Kidney (tissue), 14 donors: Measurements from ENCODE around the gene ERBB4. TPM values are rescaled to one million over a fixed set of nuclear protein-coding genes. Genes with fewer than 3 reads are reported as not detected.

Experiments
- DNase-seq, 5 donors: peaks; one replicate each; pipeline ENCODE4 v3.0.0-alpha.2; 2013 to 2020
- FAIRE-seq: peaks from 2 replicates; lab custom pipeline; 2012; peaks lifted over from hg19 to GRCh38; lab: Jason Lieb, UNC
- H3K27ac ChIP-seq, 2 donors: one replicate each; pipeline ENCODE4 v1.7.0; 2013; ENCODE audit warnings: low read depth in 2 of 2, low read length in 2 of 2, inconsistent platforms in 1 of 2
- H3K27me3 ChIP-seq: one replicate; pipeline ENCODE4 v1.7.1; 2013; ENCODE audit warnings: low read length, inconsistent platforms; ENCODE audit not compliant: control insufficient read depth, insufficient read depth
- H3K36me3 ChIP-seq, 3 donors: one replicate each; pipeline versions ENCODE4 v1.7.0 to v1.7.1; 2013; ENCODE audit warnings: low read length in 3 of 3, control low read depth in 1 of 3, inconsistent platforms in 1 of 3; ENCODE audit not compliant: insufficient read depth in 3 of 3, control insufficient read depth in 2 of 3
- H3K4me1 ChIP-seq, 3 donors: one replicate each; pipeline versions ENCODE4 v1.7.0 to v1.7.1; 2013; ENCODE audit warnings: low read length in 3 of 3, inconsistent platforms in 1 of 3, low read depth in 1 of 3; ENCODE audit not compliant: control insufficient read depth in 2 of 3, insufficient read depth in 2 of 3
- H3K4me3 ChIP-seq, 3 donors: one replicate each; pipeline versions ENCODE4 v1.7.0 to v1.8.1; 2013; ENCODE audit warnings: low read length in 3 of 3, control low read depth in 1 of 3, inconsistent platforms in 1 of 3
- H3K9ac ChIP-seq, 3 donors: one replicate each; pipeline versions ENCODE4 v1.7.0 to v1.7.1; 2013; ENCODE audit warnings: low read length in 3 of 3, control low read depth in 1 of 3, inconsistent platforms in 1 of 3
- H3K9me3 ChIP-seq, 3 donors: one replicate each; pipeline versions ENCODE4 v1.7.0 to v1.7.1; 2013; ENCODE audit warnings: low read length in 3 of 3, control low read depth in 1 of 3, inconsistent platforms in 1 of 3; ENCODE audit not compliant: control insufficient read depth in 2 of 3, insufficient read depth in 1 of 3
- CTCF ChIP-seq: IDR thresholded peaks from 3 replicates; pipeline ENCODE4 v1.5.1; 2012; ENCODE audit warnings: mild to moderate bottlenecking, moderate library complexity, borderline replicate concordance; ENCODE audit not compliant: insufficient read depth; ENCODE audit errors: extremely low read depth
- intact Hi-C: fragments of 100-400 bp; cut with DNase I; formaldehyde crosslinking; loops from one replicate; pipeline ENCODE4 v1.11.1; 2022
- polyA plus RNA-seq: library from polyadenylated mRNA; stranded (reverse); fragments of 350-450 nt; fragmentation: Illumina TruSeq; extraction: RNeasy Lipid Tissue Mini Kit (QIAGEN cat#74804); gene quantifications from one replicate; pipeline ENCODE4 v1.2.3, GENCODE V29; 2014; ENCODE audit warnings: low read depth, low replicate concordance; ENCODE audit not compliant: insufficient read depth
- total RNA-seq: library from RNA; stranded (reverse); fragmentation: NEBNext Ultra II Directional; extraction: Animal tissue kit (Norgen Biotek cat#: 25700); gene quantifications from one replicate; pipeline ENCODE4 v1.2.1, GENCODE V29; 2021
- donor health status: control.
- donor health status: control.
- donor health status: control.
- donor health status: control.
- donor health status: control.
- donor health status: DM: yes; HTN: yes; CAD: no.
- donor health status: Normal renal cell carcinoma (clear cell type).

The ERBB4 gene
- total and polyA plus RNA-seq, 2 donors from 2014 or later = 3.9 to 152 TPM

GRCh38 chr2:212528106-212528856 is 10.3 kb downstream of the ERBB4 start:
- H3K27ac ChIP-seq = no peak overlapping the region
- H3K4me1 ChIP-seq = peaks cover 0 to 5% (median 0%) of the 10 kb centered on the region in 3 donors
- FAIRE-seq = no peak
- no peaks in the 10 kb centered on the region for H3K27me3 ChIP-seq
- no peak overlapping the region for H3K9ac ChIP-seq
- DNase-seq = peak in 1 of 5 donors; percentile 25
- intact Hi-C loops = no loop called here
- no peaks in the 10 kb centered on the region for H3K9me3 ChIP-seq
- no peaks in the 10 kb centered on the region for H3K36me3 ChIP-seq
- TF ChIP-seq CTCF = no peak
- H3K4me3 ChIP-seq = no peak overlapping the region

GRCh38 chr2:212526059-212526458 is 12.5 kb downstream of the ERBB4 start:
- no peak for TF ChIP-seq CTCF
- H3K9me3 ChIP-seq = no peaks in the 10 kb centered on the region
- no peak overlapping the region for H3K9ac ChIP-seq
- no peak for FAIRE-seq
- no peaks in the 10 kb centered on the region for H3K27me3 ChIP-seq
- intact Hi-C loops = no loop called here
- no peak overlapping the region for H3K4me3 ChIP-seq
- no peak for DNase-seq
- no peaks in the 10 kb centered on the region for H3K36me3 ChIP-seq
- H3K4me1 ChIP-seq = peaks cover 0 to 5% (median 0%) of the 10 kb centered on the region in 3 donors
- no peak overlapping the region for H3K27ac ChIP-seq

GRCh38 chr2:212523756-212524155 is 14.8 kb downstream of the ERBB4 start:
- DNase-seq (no peak), FAIRE-seq (no peak)
- Histone ChIP-seq H3K9ac (no peak overlapping the region), H3K27ac (no peak overlapping the region), H3K4me3 (no peak overlapping the region), H3K9me3 (no peaks in the 10 kb centered on the region), H3K27me3 (no peaks in the 10 kb centered on the region), H3K36me3 (no peaks in the 10 kb centered on the region), H3K4me1 (peaks cover 0 to 5% (median 0%) of the 10 kb centered on the region in 3 donors)
- no peak for TF ChIP-seq CTCF
- intact Hi-C loops = no loop called here
